HG03457 (cell line): ENCODE measurements around the gene YAF2.
"Not testable (repeated sequence)": the region's sequence is repeated elsewhere in the genome, so short reads cannot be mapped to it uniquely, and the experiment has no call there.

Experiments used
- ATAC-seq: cut with Tn5 transposase; IDR thresholded peaks from one replicate; pipeline ENCODE4 v1.9.1; 2021; ENCODE audit warnings: moderate number of reproducible peaks; ENCODE audit not compliant: unreplicated experiment

Gene YAF2

GRCh38 chr12:42255221-42255865, 17.3 kb upstream of the YAF2 start:
- ATAC-seq, result no peak

GRCh38 chr12:42252645-42253044, 14.6 kb upstream of the YAF2 start:
- ATAC-seq, result not testable (repeated sequence)

GRCh38 chr12:42249033-42249432, 11.0 kb upstream of the YAF2 start:
- not testable (repeated sequence) for ATAC-seq

GRCh38 chr12:42240131-42240750, 2.2 kb upstream of the YAF2 start:
- no peak for ATAC-seq

GRCh38 chr12:42237853-42238239, 202 bp downstream of the YAF2 start:
- peak; percentile 23 for ATAC-seq

- peak; percentile 71 for ATAC-seq
Measured at GRCh38 chr12:42237052-42237852, 796 bp downstream of the YAF2 start.

- no peak for ATAC-seq
Measured at GRCh38 chr12:42236017-42236416, 2.0 kb downstream of the YAF2 start.

GRCh38 chr12:42235426-42235825, 2.6 kb downstream of the YAF2 start:
- no peak for ATAC-seq

- ATAC-seq, result no peak
Measured at GRCh38 chr12:42234970-42235369, 3.1 kb downstream of the YAF2 start.

GRCh38 chr12:42227525-42227924, 10.5 kb downstream of the YAF2 start:
- not testable (repeated sequence) for ATAC-seq

- not testable (repeated sequence) for ATAC-seq
Measured at GRCh38 chr12:42224501-42224900, 13.5 kb downstream of the YAF2 start.

GRCh38 chr12:42222724-42223123, 15.3 kb downstream of the YAF2 start:
- ATAC-seq, result no peak

- ATAC-seq, result no peak
Measured at GRCh38 chr12:42221726-42222125, 16.3 kb downstream of the YAF2 start.

GRCh38 chr12:42217656-42218055, 20.4 kb downstream of the YAF2 start:
- ATAC-seq, result no peak

GRCh38 chr12:42216737-42217136, 21.3 kb downstream of the YAF2 start:
- no peak for ATAC-seq

- ATAC-seq, result not testable (repeated sequence)
Measured at GRCh38 chr12:42215759-42216158, 22.3 kb downstream of the YAF2 start.

- ATAC-seq, result no peak
Measured at GRCh38 chr12:42213954-42214426, 24.1 kb downstream of the YAF2 start.

GRCh38 chr12:42213023-42213422, 25.0 kb downstream of the YAF2 start:
- no peak for ATAC-seq

GRCh38 chr12:42208574-42208973, 29.5 kb downstream of the YAF2 start:
- no peak for ATAC-seq

GRCh38 chr12:42204819-42205218, 33.2 kb downstream of the YAF2 start:
- no peak for ATAC-seq

GRCh38 chr12:42204362-42204761, 33.7 kb downstream of the YAF2 start:
- ATAC-seq, result no peak

GRCh38 chr12:42201063-42201462, 37.0 kb downstream of the YAF2 start:
- ATAC-seq, result no peak
